ENCODE data around the gene SEPTIN11. TPM values are rescaled to one million over a fixed set of nuclear protein-coding genes. Genes with fewer than 3 reads are reported as not detected.
"Not testable (repeated sequence)": the region's sequence is repeated elsewhere in the genome, so short reads cannot be mapped to it uniquely, and the experiment has no call there.

SEPTIN11 gene
- total RNA-seq, 2 experiments from 2014 or later, result 51.9 to 60.0 TPM

DNA sequence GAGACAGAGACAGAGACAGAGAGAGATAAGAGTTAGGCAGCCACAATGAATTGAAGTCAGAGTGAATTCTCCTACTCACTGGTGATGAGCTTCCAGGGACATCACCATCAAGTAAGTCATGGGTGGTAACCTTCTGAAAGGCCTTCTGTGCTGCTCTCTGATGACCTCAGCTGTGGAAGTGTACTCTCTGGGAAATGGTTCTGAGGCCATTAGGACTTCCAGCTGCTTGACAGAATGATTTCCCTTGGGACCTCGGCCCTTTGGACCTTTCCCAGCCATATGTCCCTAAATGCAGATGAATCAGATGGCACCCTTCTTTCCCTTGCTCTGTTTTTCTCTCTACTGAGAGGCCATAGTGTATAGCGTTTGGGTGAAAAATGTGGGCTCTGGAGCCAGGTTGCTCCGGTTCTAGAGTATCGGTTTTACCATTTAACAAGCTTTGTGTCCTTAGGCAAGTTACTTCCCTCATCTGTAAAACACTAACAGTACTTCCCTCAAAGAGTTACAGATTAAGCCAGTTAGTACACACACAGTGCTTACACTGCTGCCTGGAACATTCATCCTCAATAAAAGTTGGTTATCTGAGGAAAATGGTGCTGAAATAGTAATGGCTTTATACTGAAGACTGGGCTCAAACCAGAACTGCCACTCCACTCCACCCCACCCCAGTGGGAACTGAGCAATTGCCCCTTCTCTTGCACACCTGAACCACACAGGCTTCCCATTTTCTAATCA, 7.6 kb downstream of the SEPTIN11 start:
- H3K36me3 Mint-ChIP-seq, result peaks cover 30% of the 10 kb centered on the region
- DNase-seq (no peak), ATAC-seq (ENCODE audit: low read depth) (no peak)
- no peak overlapping the region for H3K4me3 Mint-ChIP-seq
- POLR2A ChIA-PET, result no interaction called here
- H3K27me3 Mint-ChIP-seq, result peaks cover 2% of the 10 kb centered on the region
- H3K27ac Mint-ChIP-seq, result no peak overlapping the region
- peaks cover 23% of the 10 kb centered on the region for H3K4me1 Mint-ChIP-seq
- no peaks in the 10 kb centered on the region for H3K9me3 Mint-ChIP-seq

DNA sequence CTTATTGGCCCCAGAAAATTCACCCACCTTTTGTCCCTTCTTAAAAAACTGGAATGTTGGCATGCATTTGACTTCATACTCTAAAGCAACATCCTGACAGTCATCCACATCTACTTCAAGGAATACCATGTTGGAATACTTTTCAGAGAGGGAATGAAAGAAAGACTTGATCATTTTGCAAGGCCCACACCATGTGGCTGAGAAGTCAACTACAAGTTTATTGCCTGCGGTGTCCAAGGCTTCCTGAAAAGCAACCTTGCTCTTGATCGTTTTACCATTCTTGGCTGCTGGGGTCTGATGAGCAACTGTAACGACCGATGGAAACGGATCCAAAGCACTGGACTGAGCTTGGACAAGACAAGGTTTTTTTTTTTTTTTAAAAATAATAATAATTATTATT, 9.3 kb downstream of the SEPTIN11 start:
- POLR2A ChIA-PET, result no interaction called here
- H3K4me3 Mint-ChIP-seq, result no peak overlapping the region
- ATAC-seq (ENCODE audit: low read depth), result no peak
- peaks cover 16% of the 10 kb centered on the region for H3K4me1 Mint-ChIP-seq
- no peak for DNase-seq
- H3K27me3 Mint-ChIP-seq, result no peaks in the 10 kb centered on the region
- H3K9me3 Mint-ChIP-seq, result no peaks in the 10 kb centered on the region
- H3K27ac Mint-ChIP-seq, result no peak overlapping the region
- H3K36me3 Mint-ChIP-seq, result peaks cover 26% of the 10 kb centered on the region

DNA sequence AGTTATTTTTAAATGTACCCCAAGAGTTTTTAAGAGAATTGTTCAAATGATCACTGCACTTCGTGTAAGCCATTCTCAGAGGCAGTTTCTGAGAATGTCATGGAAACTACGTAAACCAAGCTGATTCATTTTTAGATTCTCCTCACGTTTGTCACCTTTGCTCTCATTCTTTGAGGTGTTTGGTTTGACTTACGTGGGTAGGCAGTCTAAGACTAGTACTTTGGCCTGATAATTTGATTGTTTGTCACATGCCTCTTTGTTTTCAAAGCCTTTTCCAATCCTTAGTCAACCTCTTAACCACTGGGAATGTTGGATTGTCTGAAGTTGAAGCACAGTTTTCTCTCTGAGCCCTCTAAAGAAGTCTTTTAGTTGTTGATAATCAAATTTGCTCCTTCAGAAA, 10.5 kb downstream of the SEPTIN11 start:
- ATAC-seq (ENCODE audit: low read depth), result peak; percentile 76
- Mint-ChIP-seq H3K27ac (no peak overlapping the region), H3K27me3 (no peaks in the 10 kb centered on the region), H3K36me3 (peaks cover 22% of the 10 kb centered on the region), H3K4me1 (peaks cover 18% of the 10 kb centered on the region), H3K9me3 (peaks cover 3% of the 10 kb centered on the region), H3K4me3 (no peak overlapping the region)
- POLR2A ChIA-PET, result no interaction called here
- no peak for DNase-seq

DNA sequence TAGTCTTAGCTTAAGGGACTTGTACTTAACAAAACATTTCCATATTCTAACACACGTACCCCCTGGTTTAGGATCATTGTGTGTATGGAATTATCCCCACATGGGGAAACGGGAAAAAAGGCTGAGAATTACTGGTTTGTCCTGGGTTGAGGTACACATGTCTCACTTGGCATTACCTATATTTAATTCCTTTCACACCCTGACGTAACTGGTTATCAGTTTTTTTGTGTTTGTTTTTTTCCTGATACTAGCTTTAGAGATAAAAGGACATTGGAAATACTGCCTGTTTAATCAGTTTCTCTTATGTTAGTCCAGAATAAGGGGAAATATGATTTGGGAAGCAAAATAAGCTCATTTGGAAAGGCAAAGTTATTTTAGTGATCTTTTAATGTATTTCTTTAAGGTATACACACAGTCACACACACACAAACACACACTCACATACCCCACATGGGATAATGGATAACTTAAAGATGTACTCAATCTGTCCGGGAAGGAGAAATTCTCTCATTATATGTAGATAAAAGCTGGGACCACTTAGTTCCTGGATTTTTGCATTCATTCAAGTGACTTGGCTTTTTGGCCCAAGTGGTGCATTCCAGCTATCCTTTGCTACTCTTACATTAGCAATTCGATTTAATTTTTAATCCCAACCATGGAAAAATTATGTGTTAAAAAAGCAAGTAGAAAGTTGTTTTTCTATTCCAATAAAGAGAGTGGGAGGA, 13.0 kb downstream of the SEPTIN11 start:
- DNase-seq, result no peak
- H3K36me3 Mint-ChIP-seq, result peaks cover 20% of the 10 kb centered on the region
- peaks cover 4% of the 10 kb centered on the region for H3K9me3 Mint-ChIP-seq
- POLR2A ChIA-PET, result no interaction called here
- ATAC-seq (ENCODE audit: low read depth), result no peak
- H3K27me3 Mint-ChIP-seq, result no peaks in the 10 kb centered on the region
- no peak overlapping the region for H3K4me3 Mint-ChIP-seq
- peaks cover 14% of the 10 kb centered on the region for H3K4me1 Mint-ChIP-seq
- no peak overlapping the region for H3K27ac Mint-ChIP-seq

DNA sequence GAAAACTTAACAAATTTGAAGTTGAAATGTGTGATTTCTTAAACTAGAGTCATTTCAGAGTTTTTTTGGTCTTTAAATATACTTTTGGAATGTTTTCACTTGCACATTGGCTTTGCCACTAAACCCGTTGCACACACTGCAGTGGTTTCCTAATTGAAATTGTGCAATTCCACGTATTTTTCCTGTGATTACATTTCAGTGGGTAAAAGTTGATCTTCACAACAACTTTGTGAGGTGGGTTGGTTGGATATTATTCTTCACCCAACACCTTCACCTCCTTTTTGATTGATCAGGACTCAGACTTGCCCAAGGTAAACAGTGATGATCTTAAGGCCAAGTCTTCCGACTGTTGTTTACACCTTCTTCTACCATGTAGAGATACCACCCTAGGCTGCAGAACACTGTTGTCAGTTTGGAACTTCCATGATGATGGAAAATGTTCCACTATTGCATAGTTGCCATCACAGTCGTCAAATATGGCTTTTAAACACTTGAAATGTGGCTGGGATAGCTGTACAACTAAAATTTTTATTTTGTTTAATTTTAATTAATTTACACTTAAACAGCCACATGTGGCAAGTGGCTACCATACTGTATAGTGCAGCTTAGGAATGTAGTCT, 13.7 kb downstream of the SEPTIN11 start:
- peaks cover 14% of the 10 kb centered on the region for H3K4me1 Mint-ChIP-seq
- peaks cover 19% of the 10 kb centered on the region for H3K36me3 Mint-ChIP-seq
- H3K4me3 Mint-ChIP-seq, result no peak overlapping the region
- DNase-seq (no peak), ATAC-seq (ENCODE audit: low read depth) (no peak)
- H3K27me3 Mint-ChIP-seq, result no peaks in the 10 kb centered on the region
- POLR2A ChIA-PET, result no interaction called here
- H3K9me3 Mint-ChIP-seq, result peaks cover 4% of the 10 kb centered on the region
- no peak overlapping the region for H3K27ac Mint-ChIP-seq

DNA sequence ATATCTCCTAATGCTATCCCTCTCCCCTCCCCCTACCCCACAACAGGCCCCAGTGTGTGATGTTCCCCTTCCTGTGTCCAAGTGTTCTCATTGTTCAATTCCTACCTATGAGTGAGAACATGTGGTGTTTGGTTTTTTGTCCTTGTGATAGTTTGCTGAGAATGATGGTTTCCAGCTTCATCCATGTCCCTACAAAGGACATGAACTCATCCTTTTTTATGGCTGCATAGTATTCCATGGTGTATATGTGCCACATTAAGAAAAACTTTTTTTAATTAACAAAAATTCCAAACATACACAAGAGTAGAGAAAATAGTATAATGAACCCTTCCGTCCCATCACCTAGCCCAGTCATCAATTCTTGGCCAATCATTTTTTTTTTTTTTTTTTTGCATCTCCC, 14.4 kb downstream of the SEPTIN11 start:
- H3K9me3 Mint-ChIP-seq; POLR2A ChIA-PET; H3K4me3 Mint-ChIP-seq; ATAC-seq (ENCODE audit: low read depth); H3K27ac Mint-ChIP-seq; DNase-seq; H3K27me3 Mint-ChIP-seq: not testable (repeated sequence)
- peaks cover 14% of the 10 kb centered on the region for H3K4me1 Mint-ChIP-seq
- H3K36me3 Mint-ChIP-seq, result peaks cover 18% of the 10 kb centered on the region

DNA sequence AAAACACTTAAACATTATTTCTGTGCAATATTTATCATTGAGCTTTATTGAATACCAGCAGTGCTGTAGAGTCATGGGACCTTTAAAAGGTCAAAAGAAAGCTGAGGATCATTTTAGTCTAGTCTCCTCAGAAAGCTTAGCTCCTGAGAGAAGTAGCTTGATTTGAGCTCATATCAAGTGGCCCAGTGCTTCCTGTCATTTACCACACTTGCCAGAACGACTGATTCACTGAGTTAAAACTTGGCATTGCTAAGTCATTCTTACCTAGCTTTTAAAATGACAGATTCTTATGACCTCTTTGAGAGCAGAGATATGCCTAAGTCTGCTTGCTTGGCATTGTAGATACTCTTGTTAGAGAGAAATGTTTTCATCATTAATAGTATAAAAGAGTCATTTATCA, 15.2 kb downstream of the SEPTIN11 start:
- Mint-ChIP-seq H3K9me3 (peaks cover 4% of the 10 kb centered on the region), H3K27me3 (no peaks in the 10 kb centered on the region), H3K36me3 (peaks cover 15% of the 10 kb centered on the region), H3K4me3 (no peak overlapping the region), H3K4me1 (peaks cover 12% of the 10 kb centered on the region), H3K27ac (no peak overlapping the region)
- POLR2A ChIA-PET, result no interaction called here
- ATAC-seq (ENCODE audit: low read depth), result peak; percentile 36
- no peak for DNase-seq

DNA sequence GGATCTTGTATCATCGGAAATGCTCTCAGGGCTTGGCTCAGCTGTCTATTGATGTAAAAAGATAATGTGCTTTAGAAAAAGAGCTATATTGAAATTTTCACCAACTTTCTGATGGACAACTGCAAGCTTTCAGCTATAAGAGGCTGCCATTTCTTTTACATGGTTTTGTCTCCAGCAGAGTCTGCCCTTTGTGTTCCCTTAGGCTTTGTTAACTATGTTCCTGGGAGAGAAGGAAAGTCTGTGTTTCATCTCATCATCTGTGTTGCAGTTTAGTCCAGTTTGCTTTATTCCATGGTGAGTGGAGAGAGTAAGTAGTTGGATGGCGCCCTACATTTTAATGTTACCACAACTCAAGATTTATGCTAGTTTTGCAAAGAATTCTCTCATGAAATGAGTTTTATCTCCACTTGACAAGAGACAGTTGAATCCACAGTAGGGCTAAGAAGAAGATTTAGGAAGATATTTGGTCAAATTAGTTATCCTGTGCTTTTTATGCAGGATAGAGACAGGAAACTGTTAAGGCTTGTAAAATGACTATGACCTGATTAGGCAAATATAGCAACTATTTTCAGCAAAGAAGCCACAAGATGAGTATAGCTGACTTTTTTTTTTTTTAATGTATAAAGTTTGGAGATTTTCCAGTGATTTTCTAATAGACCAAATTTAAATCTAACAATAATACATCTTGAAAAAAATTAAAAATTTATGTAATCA, 16.5 kb downstream of the SEPTIN11 start:
- H3K4me1 Mint-ChIP-seq, result peaks cover 7% of the 10 kb centered on the region
- H3K4me3 Mint-ChIP-seq, result no peak overlapping the region
- no peak overlapping the region for H3K27ac Mint-ChIP-seq
- no peak for DNase-seq
- peaks cover 16% of the 10 kb centered on the region for H3K36me3 Mint-ChIP-seq
- no peak for ATAC-seq (ENCODE audit: low read depth)
- POLR2A ChIA-PET, result no interaction called here
- peaks cover 4% of the 10 kb centered on the region for H3K9me3 Mint-ChIP-seq
- H3K27me3 Mint-ChIP-seq, result no peaks in the 10 kb centered on the region

DNA sequence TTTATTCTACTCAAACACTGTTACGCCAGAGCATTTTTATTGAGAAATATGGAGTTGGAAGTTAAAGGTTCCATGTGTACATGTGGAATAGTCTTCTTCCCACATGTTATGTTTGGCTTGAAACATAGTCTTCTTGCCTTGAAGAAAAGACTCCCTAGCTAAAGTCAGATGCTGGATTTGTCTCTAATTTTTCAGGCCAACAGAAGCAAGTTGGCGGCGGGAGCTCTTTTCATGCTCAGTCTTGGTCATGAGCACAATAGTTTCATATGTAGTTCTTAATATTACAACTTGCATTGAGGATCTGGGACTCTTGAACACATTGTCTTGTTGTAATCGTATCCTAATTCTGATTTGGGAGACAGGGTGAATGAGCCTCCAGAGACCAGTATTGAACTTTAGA, 19.4 kb downstream of the SEPTIN11 start:
- no peaks in the 10 kb centered on the region for H3K27me3 Mint-ChIP-seq
- ATAC-seq (ENCODE audit: low read depth) (no peak), DNase-seq (no peak)
- POLR2A ChIA-PET, result no interaction called here
- H3K9me3 Mint-ChIP-seq, result peaks cover 4% of the 10 kb centered on the region
- H3K4me1 Mint-ChIP-seq, result peaks cover 10% of the 10 kb centered on the region
- no peak overlapping the region for H3K4me3 Mint-ChIP-seq
- H3K27ac Mint-ChIP-seq, result no peak overlapping the region
- peaks cover 17% of the 10 kb centered on the region for H3K36me3 Mint-ChIP-seq

DNA sequence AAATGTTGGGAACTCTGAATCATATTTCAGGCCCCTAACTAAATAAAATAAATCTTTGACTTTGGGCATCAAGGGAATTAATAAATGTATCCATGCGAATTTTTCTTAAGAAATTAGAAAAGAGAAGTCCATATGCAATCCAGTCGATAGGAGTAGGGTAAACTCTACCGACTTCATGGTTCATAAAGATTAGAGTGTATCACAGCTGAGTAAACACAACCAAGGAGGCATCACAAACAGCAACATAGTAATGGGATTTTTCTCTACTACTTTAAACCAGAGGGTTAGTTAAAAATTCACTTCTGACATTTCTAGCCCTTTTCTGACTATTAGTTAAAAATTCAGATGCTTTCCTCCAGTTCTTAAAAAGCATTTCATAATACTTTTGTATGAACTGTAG, 19.9 kb downstream of the SEPTIN11 start:
- no peak for ATAC-seq (ENCODE audit: low read depth)
- no peaks in the 10 kb centered on the region for H3K27me3 Mint-ChIP-seq
- H3K4me3 Mint-ChIP-seq, result no peak overlapping the region
- H3K4me1 Mint-ChIP-seq, result peaks cover 10% of the 10 kb centered on the region
- POLR2A ChIA-PET, result no interaction called here
- no peak overlapping the region for H3K27ac Mint-ChIP-seq
- peaks cover 18% of the 10 kb centered on the region for H3K36me3 Mint-ChIP-seq
- peaks cover 1% of the 10 kb centered on the region for H3K9me3 Mint-ChIP-seq
- DNase-seq, result no peak

DNA sequence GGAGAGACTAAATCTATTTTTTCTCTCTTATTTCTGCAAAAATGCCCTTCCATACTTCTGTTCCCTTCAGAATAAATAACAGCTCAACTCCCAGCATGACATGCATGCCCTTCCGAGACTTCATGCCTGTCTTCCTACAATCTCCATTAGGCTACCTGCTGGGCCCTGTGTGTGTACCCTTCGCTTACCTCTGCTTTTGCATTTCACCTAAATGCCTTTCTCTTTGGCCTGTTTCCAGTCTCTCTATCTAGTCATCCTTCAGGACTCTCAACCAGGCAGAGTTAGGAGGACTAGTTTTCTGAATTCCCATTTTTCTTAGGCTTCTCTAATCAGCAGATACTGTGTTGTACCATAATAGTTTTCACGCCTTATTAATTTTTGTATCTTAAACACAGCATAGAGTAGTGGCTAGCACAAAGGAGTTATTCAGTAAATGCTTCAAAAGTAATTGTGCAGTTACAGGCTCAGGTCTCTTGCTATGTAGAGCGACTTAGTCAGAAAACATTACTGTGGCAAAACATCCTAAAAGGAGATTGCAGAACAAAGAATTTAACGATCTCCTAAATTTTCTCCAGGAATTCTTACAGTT, 20.5 kb downstream of the SEPTIN11 start:
- DNase-seq (no peak), ATAC-seq (ENCODE audit: low read depth) (no peak)
- Mint-ChIP-seq H3K27me3 (no peaks in the 10 kb centered on the region), H3K4me1 (peaks cover 8% of the 10 kb centered on the region), H3K36me3 (peaks cover 19% of the 10 kb centered on the region), H3K9me3 (peaks cover 1% of the 10 kb centered on the region), H3K27ac (no peak overlapping the region), H3K4me3 (no peak overlapping the region)
- POLR2A ChIA-PET, result no interaction called here

DNA sequence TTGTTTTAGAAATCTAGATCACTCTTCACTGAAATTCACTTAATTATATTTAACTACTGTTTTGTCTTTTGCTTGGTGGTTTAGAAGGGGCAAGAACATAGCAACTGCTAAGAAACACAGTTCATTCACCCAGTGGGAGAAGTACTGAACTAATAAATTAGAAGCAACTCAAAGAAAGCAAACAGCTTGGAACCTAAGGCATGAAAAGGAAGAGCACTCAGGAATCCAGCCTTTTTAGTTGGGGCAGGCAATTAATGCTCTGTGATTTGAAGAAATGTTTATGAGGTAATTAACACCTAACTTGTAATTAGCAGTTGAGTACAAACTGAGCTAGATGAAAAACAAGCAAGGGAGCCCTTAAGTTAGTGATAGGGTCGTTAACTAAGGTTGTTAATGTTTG, 22.8 kb downstream of the SEPTIN11 start:
- Mint-ChIP-seq H3K4me3 (no peak overlapping the region), H3K4me1 (peaks cover 10% of the 10 kb centered on the region), H3K36me3 (peaks cover 18% of the 10 kb centered on the region), H3K27ac (no peak overlapping the region), H3K27me3 (no peaks in the 10 kb centered on the region), H3K9me3 (no peaks in the 10 kb centered on the region)
- DNase-seq, result no peak
- POLR2A ChIA-PET, result interaction anchor here (1.0 kb wide), 1 partner anchor 17 kb away, joined by 3 read pairs; no protein-coding TSS in a partner anchor
- no peak for ATAC-seq (ENCODE audit: low read depth)

DNA sequence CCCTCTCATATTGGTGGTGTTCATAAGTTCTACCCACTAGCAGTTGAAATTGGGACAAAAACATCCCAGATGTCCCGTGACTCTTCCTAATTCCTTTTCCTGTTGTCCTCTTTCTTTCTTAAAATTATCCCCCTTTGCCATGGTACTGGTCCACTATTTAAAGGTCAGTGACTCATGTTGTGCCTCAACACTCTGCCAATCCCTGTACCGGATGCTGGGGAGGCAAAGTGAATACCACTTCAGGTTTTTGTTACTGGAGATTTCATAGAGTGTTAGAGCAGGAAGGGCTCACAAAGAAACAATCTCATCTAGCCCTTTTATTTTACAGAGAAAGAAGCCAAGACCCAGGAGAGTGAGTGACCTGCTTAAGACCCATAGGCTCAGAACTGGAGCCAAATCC, 24.6 kb downstream of the SEPTIN11 start:
- ATAC-seq (ENCODE audit: low read depth), result no peak
- Mint-ChIP-seq H3K4me1 (peaks cover 22% of the 10 kb centered on the region), H3K27ac (no peak overlapping the region), H3K36me3 (peaks cover 20% of the 10 kb centered on the region), H3K9me3 (peaks cover under 1% of the 10 kb centered on the region), H3K4me3 (no peak overlapping the region), H3K27me3 (no peaks in the 10 kb centered on the region)
- no peak for DNase-seq
- POLR2A ChIA-PET, result no interaction called here
